ENCODE measurements around the gene ALDH8A1.

Gene ALDH8A1

DNA sequence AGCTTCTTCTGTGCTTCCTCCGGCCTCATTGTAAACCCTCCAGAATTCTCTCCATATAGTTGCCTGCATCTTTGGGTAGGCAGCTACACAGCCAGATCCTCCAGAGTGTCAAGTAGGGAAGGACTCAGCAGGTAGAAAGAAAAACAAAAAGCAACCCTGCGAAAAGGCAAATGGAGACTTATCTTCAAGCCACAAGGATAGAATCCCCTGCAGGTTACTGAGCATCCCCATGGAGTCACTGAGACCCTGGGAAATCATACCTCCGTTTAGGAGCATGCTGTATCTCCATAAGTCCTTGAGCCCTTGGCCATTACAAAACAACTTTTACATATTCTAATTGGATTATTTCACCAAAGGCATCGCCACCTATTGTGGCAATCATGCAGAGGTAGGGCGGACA, 28.6 kb downstream of the ALDH8A1 start:
- Histone ChIP-seq H3K27me3 (ENCODE audit: control insufficient read depth, low read length) (0 out of 2 replicates have a peak, but pooled peaks cover 3% of the 10 kb centered on the region), H3K4me3 (ENCODE audit: low read length) (no peak overlapping the region), H3K36me3 (ENCODE audit: control insufficient read depth, low read length) (no peaks in the 10 kb centered on the region), H3K9me3 (ENCODE audit: control insufficient read depth, insufficient read depth, low read length) (no peaks in the 10 kb centered on the region), H4K20me1 (ENCODE audit: control insufficient read depth, insufficient read depth, low read depth, low read length) (no peaks in the 10 kb centered on the region), H3F3A (ENCODE audit: control insufficient read depth, insufficient read depth) (no peaks in the 10 kb centered on the region), H3K4me1 (ENCODE audit: control insufficient read depth, low read length) (no peaks in the 10 kb centered on the region), H3K27ac (ENCODE audit: low read depth, low read length) (no peak overlapping the region), H3K4me2 (ENCODE audit: low read length) (no peak overlapping the region), H3K79me2 (ENCODE audit: control insufficient read depth, low read length) (no peaks in the 10 kb centered on the region), H3K9me2 (replicated peaks; ENCODE audit: control insufficient read depth, low read length) (no peaks in the 10 kb centered on the region)
- TF ChIP-seq, protein P1, sequence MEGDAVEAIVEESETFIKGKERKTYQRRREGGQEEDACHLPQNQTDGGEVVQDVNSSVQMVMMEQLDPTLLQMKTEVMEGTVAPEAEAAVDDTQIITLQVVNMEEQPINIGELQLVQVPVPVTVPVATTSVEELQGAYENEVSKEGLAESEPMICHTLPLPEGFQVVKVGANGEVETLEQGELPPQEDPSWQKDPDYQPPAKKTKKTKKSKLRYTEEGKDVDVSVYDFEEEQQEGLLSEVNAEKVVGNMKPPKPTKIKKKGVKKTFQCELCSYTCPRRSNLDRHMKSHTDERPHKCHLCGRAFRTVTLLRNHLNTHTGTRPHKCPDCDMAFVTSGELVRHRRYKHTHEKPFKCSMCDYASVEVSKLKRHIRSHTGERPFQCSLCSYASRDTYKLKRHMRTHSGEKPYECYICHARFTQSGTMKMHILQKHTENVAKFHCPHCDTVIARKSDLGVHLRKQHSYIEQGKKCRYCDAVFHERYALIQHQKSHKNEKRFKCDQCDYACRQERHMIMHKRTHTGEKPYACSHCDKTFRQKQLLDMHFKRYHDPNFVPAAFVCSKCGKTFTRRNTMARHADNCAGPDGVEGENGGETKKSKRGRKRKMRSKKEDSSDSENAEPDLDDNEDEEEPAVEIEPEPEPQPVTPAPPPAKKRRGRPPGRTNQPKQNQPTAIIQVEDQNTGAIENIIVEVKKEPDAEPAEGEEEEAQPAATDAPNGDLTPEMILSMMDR (IDR thresholded peaks at IDR 0.05; ENCODE audit: low read depth, low read length, poor library complexity, severe bottlenecking): no peak
- no peak for TF ChIP-seq EZH2phosphoT487 (IDR thresholded peaks at IDR 0.05; ENCODE audit: borderline replicate concordance, low read length)

DNA sequence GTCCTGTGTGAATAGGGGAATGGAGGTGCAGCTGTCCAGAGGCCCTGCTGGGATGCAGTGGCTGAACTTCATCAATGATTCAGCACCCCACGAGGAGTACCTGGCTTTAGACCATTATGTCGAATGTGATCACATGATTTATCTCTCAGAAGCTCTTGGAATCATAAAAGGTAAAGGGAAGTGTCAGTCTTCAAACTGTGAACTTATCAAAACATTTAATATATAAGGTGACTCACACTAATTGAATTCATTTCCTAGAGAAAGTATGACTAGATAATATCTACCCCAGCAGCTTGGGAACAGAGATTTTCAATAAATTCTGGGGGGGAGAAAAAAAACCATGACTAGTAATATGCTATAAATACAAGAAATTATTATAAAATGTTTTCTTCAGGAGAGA, 29.5 kb downstream of the ALDH8A1 start:
- Histone ChIP-seq H3K27ac (ENCODE audit: low read depth, low read length) (no peak overlapping the region), H3F3A (ENCODE audit: control insufficient read depth, insufficient read depth) (no peaks in the 10 kb centered on the region), H3K79me2 (ENCODE audit: control insufficient read depth, low read length) (no peaks in the 10 kb centered on the region), H3K9me3 (ENCODE audit: control insufficient read depth, insufficient read depth, low read length) (no peaks in the 10 kb centered on the region), H4K20me1 (ENCODE audit: control insufficient read depth, insufficient read depth, low read depth, low read length) (no peaks in the 10 kb centered on the region), H3K27me3 (ENCODE audit: control insufficient read depth, low read length) (peaks cover 6% of the 10 kb centered on the region; the same call in 1 of the 2 replicates), H3K4me1 (ENCODE audit: control insufficient read depth, low read length) (no peaks in the 10 kb centered on the region), H3K4me2 (ENCODE audit: low read length) (no peak overlapping the region), H3K9me2 (replicated peaks; ENCODE audit: control insufficient read depth, low read length) (no peaks in the 10 kb centered on the region), H3K36me3 (ENCODE audit: control insufficient read depth, low read length) (no peaks in the 10 kb centered on the region), H3K4me3 (ENCODE audit: low read length) (no peak overlapping the region)
- TF ChIP-seq, protein P1 (IDR thresholded peaks at IDR 0.05; ENCODE audit: low read depth, low read length, poor library complexity, severe bottlenecking): no peak
- no peak for TF ChIP-seq EZH2phosphoT487 (IDR thresholded peaks at IDR 0.05; ENCODE audit: borderline replicate concordance, low read length)

DNA sequence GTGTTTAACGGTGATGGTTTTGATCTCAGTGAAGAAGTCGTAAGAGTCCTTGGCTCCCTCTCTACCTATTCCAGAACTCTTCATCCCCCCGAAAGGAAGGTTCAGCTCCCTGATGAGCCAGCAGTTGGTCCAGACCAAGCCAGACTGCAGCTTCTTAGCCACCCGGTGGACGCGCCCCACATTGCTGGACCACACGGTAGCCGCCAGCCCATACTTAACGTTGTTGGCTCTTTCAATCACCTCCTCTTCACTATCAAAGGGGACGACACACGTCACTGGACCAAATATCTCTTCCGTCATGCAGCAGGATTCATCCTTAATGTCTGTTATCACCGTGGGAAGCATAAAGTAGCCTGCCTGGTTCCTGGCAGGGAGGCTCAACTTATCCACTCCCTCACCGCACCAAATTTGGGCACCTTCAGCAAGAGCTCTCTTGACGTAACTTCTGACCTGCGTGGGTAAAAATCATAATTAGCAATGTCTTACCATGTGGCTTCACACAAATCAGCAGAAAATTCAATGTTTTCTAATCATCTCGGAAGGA, 31.4 kb downstream of the ALDH8A1 start:
- Histone ChIP-seq H3K27me3 (ENCODE audit: control insufficient read depth, low read length) (peaks cover 3% of the 10 kb centered on the region; the same call in 1 of the 2 replicates), H3K9me2 (replicated peaks; ENCODE audit: control insufficient read depth, low read length) (no peaks in the 10 kb centered on the region), H3K79me2 (ENCODE audit: control insufficient read depth, low read length) (no peaks in the 10 kb centered on the region), H3F3A (ENCODE audit: control insufficient read depth, insufficient read depth) (no peaks in the 10 kb centered on the region), H3K27ac (ENCODE audit: low read depth, low read length) (no peak overlapping the region), H3K9me3 (ENCODE audit: control insufficient read depth, insufficient read depth, low read length) (no peaks in the 10 kb centered on the region), H3K4me2 (ENCODE audit: low read length) (no peak overlapping the region), H3K4me1 (ENCODE audit: control insufficient read depth, low read length) (no peaks in the 10 kb centered on the region), H3K36me3 (ENCODE audit: control insufficient read depth, low read length) (no peaks in the 10 kb centered on the region), H3K4me3 (ENCODE audit: low read length) (no peak overlapping the region), H4K20me1 (ENCODE audit: control insufficient read depth, insufficient read depth, low read depth, low read length) (no peaks in the 10 kb centered on the region)
- TF ChIP-seq EZH2phosphoT487 (IDR thresholded peaks at IDR 0.05; ENCODE audit: borderline replicate concordance, low read length): no peak
- TF ChIP-seq, protein P1 (IDR thresholded peaks at IDR 0.05; ENCODE audit: low read depth, low read length, poor library complexity, severe bottlenecking): no peak

Data from DOHH2 (cell line).